ENCODE data around the gene SYNDIG1.

Gene SYNDIG1

DNA sequence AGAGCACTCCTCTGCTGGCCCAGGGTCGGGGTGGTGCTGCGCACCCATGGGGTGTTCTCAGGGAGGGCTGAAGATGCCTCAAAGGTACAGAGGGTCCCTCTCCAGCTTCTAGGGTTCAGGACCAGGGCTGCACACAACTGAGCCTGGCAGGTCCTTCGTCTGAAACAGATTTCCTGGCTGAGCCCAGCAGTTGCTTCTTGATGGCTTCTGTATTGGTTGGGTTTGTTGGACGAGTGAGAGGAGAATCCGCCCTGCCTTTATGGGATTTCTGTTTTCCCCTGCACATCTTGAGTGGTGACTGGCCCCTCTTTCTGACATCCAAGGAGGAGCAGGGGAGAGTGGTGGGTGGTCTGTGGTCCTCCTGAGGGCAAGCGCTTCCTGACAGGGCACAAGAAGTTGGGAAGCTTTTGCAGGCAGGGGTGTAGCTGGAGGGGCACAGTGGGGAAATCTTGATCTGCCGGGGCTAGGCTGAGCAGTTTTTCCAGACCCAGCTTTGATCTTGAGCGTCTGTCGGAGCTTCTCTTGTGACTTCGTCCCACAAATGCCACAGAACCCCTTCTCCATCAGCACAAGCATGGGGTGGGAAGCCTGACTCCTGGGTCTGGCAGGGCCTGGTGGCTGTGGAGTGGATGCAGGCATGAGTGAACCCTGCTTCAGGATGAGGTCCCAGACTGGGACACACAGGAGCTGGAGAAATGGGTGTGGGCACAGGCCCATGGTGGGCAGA is 116.5 kb downstream of the SYNDIG1 start:
- no peak for DNase-seq (ENCODE audit: low spot score)

DNA sequence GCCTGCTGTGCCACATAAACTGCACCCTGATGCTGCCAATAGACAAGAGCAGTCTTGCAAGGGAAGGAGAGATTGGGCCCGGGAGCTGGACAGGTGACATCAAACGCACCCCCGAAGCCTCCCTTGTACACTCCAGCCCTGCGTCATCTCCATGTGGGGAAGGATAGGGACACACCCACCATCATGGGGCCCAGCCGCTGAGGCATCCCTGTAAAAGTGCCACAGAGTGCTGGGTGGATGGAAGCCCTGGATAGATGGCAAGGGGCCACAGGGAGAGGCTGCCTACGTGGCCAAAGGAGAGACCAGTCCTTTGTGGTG is 117.1 kb downstream of the SYNDIG1 start:
- no peak for DNase-seq (ENCODE audit: low spot score)

DNA sequence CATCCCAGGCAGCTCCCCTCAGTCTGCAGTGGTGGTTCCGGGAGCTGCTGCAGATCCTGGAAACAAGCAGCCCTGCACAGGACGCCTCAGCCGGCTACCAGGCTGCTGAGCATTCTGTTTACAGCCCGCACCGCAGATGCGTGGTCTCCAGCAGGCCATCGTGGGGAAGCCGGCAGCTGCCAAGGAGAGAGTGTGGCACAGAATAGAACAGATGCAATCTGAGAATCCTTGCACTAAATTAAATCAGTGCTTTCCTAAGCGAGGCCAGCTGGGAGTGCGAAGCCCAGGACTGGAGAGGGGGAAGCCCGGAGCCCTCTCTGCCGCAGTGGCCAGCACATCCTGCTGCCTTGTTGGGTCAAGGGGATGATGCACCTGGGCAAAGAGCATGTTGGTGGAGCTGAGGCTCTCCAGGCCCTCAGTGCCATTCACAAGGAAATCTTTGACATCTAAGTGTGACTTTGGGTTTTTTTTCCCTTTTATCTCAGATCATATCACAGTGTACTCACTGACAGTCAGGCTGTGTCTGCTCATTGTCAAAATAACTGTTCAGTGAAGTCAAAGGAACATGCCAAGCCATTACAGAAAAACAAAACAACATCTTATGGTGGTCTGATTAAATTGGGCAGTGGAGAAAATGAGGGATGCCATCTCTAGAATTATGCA is 118.1 kb downstream of the SYNDIG1 start:
- no peak for DNase-seq (ENCODE audit: low spot score)

DNA sequence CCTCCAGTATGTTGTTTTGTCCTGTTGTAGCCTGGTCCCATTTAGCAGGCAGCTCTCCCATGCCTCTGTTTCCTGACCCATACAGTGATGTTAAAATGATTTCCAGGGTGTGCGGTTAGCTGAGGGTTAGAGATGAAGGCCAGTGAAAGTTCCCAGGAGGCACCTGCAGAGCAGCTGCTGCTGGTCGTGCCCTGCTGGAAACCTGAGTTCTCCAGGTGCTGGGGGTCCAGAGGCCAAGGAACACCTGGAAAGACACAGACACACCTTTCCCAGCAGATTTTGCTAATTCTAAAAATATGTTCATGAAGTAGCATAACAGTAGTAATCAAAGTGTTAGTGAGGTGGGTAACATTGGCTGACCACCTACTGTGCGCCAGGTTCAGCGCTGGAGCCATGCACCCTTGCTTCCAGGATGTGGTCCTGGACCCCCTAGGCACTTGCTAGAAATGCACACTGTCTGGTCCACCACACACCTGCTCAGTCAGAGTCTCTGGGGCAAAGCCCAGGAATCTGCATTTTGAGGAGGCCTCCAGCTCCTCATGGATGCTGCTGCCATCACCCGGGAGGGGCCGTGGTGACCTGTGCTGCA is 118.7 kb downstream of the SYNDIG1 start:
- no peak for DNase-seq (ENCODE audit: low spot score)

DNA sequence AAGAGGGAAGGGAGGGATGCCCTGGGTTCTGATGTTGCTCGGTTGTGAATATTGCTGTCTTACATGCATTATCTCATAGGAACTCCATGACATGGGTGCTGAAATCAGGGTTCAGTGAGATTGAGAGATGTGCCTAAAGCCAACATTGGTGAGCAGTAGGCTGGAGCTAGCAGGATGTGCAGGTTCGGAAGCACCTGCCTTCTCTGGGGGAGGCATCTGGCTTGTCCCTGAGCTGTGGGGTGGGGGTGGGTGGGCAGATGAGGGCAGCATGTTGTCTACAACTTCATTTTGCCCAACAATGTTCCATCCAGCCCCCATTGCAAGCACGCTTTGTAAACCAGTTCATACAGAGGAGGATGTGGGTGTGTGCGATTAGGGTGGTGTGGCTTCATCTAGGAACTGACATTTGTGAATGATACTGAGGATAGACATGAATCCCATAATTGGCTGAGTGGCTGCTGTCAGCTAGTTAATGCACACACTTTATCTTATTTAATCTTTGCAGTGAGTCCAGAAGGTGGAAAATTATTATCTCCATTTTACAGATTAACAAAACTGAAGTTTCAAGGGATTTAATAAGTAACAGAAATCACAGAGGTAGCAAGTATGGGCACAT is 119.4 kb downstream of the SYNDIG1 start:
- DNase-seq (ENCODE audit: low spot score) = no peak

DNA sequence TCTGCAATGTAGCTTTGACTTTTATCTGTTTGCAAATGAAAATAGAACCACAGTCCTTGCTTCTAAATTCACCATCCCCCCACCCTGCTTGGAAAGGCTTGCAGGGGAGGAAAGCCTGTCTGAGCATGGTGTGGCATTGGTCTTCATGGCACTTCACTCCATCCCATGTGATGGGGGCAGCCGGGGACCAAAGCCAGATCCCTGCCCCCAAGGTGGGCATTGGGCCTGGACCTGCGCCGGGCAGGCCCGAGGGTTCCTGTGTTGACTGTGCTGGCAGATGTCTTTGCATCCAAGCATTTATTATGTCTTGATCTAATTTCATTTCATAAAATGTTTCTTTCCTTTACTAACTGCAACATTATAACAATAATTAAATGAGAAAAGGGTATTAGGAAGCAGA is 120.0 kb downstream of the SYNDIG1 start:
- no peak for DNase-seq (ENCODE audit: low spot score)

DNA sequence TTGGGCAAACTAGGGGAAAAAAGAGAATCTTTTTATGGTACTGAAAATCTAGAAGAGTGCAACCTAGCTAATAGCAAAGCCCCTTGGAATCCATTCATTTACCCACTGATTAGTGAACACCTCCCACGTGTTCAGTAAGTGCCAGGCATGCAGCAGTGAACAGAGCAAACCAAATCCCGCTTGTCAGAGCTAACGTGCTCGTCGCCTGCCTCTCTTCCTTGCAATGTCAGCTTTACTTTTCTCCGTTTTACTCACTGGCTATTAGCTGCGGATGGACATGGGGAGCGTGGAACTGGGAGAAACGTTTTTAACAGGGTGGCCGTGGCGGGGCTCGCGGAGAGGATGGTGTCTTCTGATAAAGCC is 120.4 kb downstream of the SYNDIG1 start:
- no peak for DNase-seq (ENCODE audit: low spot score)

DNA sequence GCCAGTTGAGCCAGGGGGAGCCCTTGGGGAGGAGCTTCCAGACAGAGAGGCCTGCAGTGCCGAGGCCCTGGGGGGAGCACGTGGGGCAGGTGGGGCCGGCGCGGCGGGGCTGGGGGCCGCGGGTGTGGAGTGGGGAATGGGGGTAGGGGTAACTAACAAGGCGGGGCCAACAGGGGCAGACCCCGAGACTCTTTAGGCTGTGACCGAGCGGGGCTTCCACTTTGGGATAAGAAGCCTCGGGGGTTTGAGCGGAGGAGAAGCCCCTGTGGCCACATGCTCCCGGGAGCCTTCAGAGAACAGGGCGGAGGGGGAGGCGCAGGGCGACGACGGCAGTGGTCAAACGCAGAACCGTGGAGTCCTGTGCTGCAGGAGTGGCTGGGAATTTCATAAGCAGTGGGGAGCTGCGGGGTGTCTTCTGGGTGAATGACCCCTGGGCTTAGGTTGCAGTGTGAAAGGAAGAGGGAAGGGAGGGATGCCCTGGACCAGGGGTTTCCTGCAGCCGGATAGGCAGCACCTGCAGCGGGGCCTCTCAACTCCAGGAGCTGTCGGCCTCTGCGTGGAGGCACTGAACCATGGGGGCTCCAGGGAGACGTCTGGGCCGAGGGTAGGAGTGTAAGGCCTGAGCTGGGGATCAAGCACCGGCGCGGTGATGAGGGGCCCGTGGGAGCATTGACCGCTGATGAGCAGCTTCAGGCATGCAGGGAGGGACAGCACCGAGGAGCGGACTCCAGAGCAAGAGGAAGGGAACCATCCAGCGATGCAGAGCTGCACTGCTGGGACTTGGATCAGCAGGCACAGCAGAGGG is 121.0 kb downstream of the SYNDIG1 start:
- no peak for DNase-seq (ENCODE audit: low spot score)

DNA sequence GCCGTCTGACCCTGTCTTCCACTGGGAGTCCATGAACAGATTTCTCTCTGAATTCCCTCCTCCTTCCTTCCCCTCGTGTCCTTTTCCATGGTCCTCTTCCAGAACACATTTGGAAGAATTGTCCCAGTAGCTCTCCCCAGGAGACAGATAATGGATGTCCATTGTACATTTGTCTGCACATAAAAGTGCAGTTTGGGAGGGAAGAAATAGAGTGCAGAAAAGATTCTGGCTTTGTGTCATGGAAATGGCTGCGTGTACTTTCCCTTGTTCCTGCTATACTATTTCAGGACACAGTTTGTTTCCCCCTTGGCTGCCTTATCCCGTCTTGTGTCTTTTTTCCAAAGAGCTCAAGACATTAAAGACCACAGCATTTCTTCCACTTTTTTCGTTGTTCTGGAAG is 127.6 kb downstream of the SYNDIG1 start:
- DNase-seq (ENCODE audit: low spot score) = no peak

DNA sequence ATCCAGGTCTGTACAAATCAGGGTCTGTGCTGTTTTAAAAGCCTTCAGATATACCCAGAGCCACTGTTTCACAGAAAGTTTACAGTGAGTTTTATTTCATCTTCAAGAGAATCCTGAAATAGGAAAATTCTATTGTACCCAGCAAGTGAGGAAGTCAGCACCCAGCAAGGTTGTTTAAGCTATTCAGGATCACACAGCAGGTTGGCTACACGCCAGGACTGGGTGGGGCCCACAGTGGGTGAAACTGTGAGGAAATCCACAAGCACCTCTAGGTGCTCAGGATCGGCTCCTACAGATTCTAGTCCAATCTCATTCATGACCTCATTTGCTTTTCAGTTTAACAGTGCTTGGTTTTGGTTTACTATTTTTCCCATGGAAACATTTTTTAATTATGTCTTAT is 128.9 kb downstream of the SYNDIG1 start:
- DNase-seq (ENCODE audit: low spot score) = no peak

DNA sequence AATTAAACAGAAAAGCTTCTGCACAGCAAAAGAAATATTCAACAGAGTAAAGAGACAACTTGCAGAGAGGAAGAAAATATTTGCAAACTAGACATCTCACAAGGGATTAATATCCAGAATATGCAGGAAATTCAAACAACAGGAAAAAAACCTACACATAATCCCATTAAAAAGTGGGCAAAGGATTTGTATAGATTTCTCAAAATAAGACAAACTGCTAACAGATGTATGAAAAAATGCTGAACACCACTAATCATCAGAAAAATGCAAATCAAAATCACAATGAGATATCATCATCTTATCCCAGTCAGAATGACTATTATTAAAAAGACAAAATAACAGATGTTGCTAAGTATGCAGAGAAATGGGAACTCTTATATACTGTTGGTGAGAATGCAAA is 129.6 kb downstream of the SYNDIG1 start:
- no peak for DNase-seq (ENCODE audit: low spot score)

DNA sequence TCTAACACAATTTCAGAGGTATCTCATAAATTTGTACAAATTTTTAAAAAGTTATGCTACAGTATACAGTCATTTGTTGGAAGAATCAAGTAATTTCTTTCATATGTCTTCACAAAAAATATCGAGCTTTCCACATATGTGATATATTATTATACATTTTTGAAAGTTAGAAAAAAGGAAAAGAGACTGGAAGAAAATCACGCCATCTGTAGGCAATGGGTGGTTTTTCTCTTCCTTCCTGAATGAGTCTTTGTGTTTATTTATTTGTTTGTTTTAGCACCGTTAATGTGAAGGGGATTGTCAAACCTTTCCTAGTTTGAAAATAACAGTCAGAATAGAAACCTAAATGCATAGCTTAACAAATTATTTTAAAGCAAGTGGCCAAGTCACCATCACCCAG is 130.6 kb downstream of the SYNDIG1 start:
- no peak for DNase-seq (ENCODE audit: low spot score)

DNA sequence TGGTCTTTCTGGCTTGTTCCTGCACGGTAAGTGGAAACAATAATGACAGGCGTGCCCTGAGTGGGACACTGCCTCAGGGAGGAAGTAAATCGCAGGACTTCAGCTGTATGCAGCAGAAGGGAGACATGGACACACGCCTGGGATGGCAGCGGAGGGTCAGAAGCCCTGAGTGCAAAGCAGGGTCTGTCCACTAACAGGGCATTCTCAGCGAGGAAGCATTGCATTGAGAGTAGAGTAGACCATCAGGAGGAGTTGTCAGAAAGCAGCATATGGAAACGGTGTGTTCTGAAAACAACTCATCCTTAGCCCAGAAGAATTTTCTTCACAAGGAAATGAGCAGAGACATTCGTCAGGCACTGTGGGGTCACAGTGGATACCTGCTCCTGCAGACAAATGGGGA is 134.0 kb downstream of the SYNDIG1 start:
- DNase-seq (ENCODE audit: low spot score) = no peak

DNA sequence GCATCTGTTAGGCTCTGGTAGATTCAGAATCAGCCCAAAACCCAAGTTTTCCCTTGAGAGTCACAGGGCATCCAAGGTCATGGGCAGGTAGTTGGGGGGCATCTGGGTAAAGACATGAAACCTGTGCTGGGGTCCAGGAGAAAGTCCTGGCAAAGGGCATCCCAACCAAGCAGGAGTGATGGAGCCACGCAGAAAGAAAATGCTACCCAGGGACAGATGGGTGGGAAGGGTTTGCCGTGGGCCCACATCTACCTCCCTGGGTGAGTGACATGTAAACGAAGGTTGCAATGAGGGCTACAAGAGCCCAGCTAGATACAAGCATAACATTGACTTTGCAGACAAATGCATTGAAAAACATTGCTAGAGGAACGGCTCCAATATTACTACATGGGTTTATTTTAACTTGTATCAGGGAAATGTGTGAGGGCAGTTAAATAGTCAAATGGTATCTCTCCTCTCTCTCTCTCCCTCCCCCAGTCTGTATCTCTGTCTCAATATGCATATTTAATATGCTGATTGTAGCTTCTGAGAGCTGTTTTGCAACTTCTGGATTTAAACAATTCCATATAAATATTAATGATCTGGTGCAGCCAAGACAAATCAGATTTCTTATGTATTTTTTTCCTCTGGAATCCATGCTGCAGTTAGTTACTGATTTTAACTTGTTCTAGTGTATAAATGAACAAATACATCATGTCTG is 135.7 kb downstream of the SYNDIG1 start:
- DNase-seq (ENCODE audit: low spot score) = no peak

DNA sequence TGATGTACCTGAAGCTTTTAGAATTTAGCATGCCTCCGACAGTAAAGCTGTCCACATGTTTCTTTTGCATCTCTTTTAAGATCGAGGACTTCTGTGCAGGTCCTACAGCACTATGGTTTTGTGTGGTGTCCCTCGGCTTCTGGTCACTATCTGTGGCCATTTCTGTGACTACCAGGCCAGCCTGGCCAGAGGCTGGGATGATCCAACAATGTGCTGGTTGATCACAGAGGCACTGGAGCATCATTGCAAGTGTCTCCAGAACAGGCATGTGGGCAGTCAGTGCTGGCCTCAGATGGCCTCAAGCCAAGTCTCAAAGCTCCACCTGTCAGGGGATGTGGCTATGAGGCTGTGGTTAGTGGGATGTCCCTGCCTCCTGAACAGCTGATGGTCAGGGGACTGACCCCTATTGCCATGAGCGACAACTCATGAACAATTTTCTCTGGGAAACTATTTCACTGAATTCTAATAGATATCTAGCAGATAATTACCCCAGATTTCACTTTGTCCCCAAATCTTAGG is 136.6 kb downstream of the SYNDIG1 start:
- no peak for DNase-seq (ENCODE audit: low spot score)

DNA sequence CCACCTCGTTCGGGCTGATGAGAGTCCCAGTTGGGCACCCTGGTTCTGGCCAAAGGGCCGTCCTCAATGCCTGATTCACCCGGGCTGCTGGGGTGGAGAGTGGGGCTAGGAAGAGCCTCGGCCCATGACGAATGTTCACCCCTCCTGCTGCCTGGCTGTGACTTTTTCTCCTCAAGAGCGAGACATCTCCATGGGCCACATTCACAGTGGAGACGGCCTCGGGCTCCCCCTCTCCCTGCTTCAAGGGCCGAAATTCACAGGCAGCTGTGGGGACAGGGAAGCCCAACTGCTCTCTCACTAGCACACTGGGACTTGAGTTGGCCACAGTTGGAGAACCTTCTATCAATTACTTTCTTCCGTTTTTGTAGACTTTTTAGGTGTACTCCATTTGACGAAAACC is 138.0 kb downstream of the SYNDIG1 start:
- DNase-seq (ENCODE audit: low spot score) = no peak

DNA sequence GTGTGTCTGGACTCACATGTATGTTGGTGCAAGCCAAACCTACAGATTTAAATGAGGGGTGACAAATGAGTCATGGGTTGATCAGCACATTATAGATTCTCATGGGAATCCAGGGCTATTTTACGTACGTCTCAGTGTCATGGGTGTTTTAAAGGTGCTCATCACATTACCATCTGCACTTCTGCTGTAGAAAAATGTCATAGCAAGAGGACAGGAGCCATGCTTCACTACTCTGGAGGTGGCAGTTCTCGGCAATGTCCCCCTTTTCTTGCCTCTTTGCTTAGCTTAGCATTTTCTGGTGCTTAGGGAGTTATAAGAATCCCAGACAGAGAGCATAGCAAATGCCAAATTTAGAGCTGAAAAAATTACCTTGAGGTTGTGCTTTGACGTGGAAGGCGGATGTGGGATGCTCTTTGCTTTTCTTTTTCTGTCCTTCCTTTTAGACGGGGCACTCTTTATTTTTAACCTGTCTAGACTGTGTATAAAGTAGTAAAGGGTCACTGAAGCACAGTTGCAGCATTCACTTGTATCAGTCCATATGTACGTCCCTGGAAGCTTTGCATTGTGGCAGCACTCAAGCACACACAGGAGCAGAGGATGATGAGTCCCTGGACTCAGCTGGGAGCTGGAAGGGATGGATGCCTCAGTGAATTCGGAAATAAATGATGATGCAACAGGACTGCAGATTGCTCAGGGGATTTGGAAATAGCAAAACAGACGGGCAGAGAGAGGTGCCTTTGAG is 139.7 kb downstream of the SYNDIG1 start:
- DNase-seq (ENCODE audit: low spot score) = no peak

DNA sequence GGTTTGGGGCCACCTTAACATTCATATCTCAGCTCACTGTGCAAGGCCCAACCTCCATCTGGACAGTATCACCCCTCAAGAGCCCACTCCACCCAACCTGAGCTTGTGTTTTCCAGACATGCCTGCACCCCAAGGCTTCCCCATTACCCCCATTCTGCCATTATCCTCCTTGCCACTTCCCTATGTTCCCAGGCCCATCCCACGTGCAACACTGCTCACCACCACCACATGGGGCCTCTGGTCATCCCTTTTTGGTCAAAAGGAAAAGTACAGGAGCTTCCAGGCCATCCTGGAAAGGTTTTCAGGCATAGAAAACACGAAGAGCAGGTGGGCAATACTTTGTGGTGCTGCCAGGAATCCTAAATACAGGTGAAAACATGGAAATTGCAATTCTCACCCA is 140.3 kb downstream of the SYNDIG1 start:
- no peak for DNase-seq (ENCODE audit: low spot score)

DNA sequence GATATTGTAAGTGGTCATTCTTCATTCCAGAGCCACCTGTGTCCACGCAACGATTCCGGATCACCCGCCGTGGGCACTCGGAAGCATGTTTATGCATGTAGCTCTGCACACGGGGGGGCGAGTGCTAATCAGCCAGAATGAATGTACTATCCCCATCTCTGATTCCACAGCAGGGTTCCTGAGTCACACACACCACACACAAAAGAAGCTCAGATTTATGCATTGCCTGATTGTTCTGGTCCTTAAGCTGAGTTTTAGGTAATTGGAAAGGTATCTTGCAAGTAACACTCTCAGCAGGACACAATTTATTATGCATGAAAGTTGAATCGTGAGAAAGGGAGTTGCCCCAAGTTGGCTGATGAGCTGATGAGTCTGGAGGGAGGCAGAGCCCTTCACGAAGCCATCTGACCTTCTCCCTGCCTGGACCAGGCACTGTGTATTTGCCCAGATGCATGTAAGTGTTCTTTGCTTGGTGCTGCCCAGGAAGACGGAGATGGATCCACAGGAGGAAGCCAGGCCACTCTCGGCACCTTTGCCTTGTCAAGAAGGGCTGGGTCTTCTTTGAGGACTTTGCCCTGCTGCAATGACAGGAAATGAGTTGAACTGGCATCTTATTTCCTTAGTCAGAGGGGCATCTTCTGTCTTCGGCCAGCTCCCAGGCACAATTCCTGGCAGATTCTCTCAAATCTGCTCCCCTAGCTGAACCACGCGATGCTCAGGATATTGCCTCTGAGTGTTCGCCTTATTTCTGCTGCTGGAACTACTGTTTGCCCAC is 141.1 kb downstream of the SYNDIG1 start:
- DNase-seq (ENCODE audit: low spot score) = no peak
